Brain microvascular endothelial cell (primary cell): ENCODE data around the gene LPAR5.

ENCODE experiments used
- DNase-seq: peaks from one replicate; pipeline ENCODE4 v3.0.0-alpha.2; 2020
- H3K27ac ChIP-seq: fragments of 250-450 bp; sonication (Bioruptor Pico); 2 replicates; pipeline ENCODE4 v1.5.1; 2020; ENCODE audit warnings: mild to moderate bottlenecking, moderate library complexity
- H3K27me3 ChIP-seq: fragments of 250-450 bp; sonication (Bioruptor Pico); replicated peaks from 2 replicates; pipeline ENCODE4 v1.5.1; 2020; ENCODE audit warnings: mild to moderate bottlenecking
- H3K36me3 ChIP-seq: fragments of 250-450 bp; sonication (Bioruptor Pico); replicated peaks from 2 replicates; pipeline ENCODE4 v1.5.1; 2020; ENCODE audit warnings: mild to moderate bottlenecking
- H3K4me3 ChIP-seq: 2 replicates; pipeline ENCODE4 v1.5.1; 2011; ENCODE audit warnings: low read depth, mild to moderate bottlenecking, control low read depth, low read length, moderate library complexity
- CTCF ChIP-seq: IDR thresholded peaks from 2 replicates; pipeline ENCODE4 v1.5.1; 2011; ENCODE audit warnings: low read depth, mild to moderate bottlenecking, moderate library complexity, low read length, control low read depth, inconsistent platforms; ENCODE audit errors: missing control alignments
- in situ Hi-C: cut with HindIII; loops from 2 replicates; pipeline ENCODE4 v1.10.0; 2017; ENCODE audit warnings: low sequenced_read_pairs, low pct_ligation_motif_present

The LPAR5 gene

DNA sequence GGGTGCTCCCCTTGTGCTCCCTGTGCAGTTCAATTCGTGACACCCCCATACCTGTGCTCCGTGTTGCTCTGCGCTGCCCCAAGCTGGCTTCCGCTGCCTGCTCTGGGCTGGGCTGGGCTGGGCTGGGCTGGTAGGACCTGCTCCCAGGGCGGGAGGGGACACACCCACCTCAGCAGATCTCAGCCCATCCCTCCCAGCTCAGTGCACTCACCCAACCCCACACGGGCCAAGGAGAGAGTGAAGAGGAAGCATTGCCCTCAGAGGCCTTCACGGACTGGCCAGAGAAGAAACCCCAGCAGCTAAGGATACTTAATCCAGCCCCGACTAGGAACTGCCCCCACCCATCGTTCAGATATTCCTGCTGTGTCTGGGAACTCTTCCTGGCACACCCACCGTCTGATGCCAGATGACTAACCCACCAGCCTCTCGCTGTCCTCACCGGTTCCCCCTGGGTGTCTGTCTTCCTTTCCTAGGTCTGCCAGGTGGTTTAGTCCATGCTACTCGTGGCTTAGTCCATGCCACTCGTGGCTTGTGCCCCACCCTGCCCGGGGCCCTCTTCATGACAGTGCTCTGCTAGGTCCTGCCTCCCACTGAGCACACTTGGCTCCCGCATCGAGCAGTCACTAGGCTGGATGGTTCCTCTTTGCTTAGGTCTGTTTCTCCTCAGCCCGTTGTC, at the start of gene LPAR5:
Gene LPAR5 (minus strand): TSS at position 104 of the 676 bp plus-strand sequence. CDS start 14,711 bp downstream, outside the sequence.
- in situ Hi-C loops: no loop called here
- Histone ChIP-seq H3K27ac (no peak within 1 kb of the TSS), H3K27me3 (no peaks in the 10 kb centered on the region), H3K36me3 (no peaks in the 10 kb centered on the region), H3K4me3 (no peak within 1 kb of the TSS)
- no peak for TF ChIP-seq CTCF
- peak; percentile 12 for DNase-seq

GRCh38 chr12:6684609-6685008, 48.9 kb upstream of the LPAR5 start:
- H3K36me3 ChIP-seq: peaks cover 14% of the 10 kb centered on the region
- no peaks in the 10 kb centered on the region for H3K27me3 ChIP-seq
- H3K27ac ChIP-seq: no peak overlapping the region
- no peak for DNase-seq
- H3K4me3 ChIP-seq: no peak overlapping the region
- in situ Hi-C loops: no loop called here
- TF ChIP-seq CTCF: peak; percentile 63

GRCh38 chr12:6676962-6677361, 41.2 kb upstream of the LPAR5 start:
- H3K27ac ChIP-seq: no peak overlapping the region
- DNase-seq: no peak
- H3K27me3 ChIP-seq: no peaks in the 10 kb centered on the region
- no peak overlapping the region for H3K4me3 ChIP-seq
- peaks cover 51% of the 10 kb centered on the region for H3K36me3 ChIP-seq
- in situ Hi-C loops: no loop called here
- no peak for TF ChIP-seq CTCF

- in situ Hi-C loops: no loop called here
- no peaks in the 10 kb centered on the region for H3K27me3 ChIP-seq
- DNase-seq: no peak
- no peak for TF ChIP-seq CTCF
- H3K4me3 ChIP-seq: no peak overlapping the region
- no peak overlapping the region for H3K27ac ChIP-seq
- peaks cover 64% of the 10 kb centered on the region for H3K36me3 ChIP-seq
These were observed 36.4 kb upstream of the LPAR5 start for GRCh38 chr12:6672143-6672542.

DNA sequence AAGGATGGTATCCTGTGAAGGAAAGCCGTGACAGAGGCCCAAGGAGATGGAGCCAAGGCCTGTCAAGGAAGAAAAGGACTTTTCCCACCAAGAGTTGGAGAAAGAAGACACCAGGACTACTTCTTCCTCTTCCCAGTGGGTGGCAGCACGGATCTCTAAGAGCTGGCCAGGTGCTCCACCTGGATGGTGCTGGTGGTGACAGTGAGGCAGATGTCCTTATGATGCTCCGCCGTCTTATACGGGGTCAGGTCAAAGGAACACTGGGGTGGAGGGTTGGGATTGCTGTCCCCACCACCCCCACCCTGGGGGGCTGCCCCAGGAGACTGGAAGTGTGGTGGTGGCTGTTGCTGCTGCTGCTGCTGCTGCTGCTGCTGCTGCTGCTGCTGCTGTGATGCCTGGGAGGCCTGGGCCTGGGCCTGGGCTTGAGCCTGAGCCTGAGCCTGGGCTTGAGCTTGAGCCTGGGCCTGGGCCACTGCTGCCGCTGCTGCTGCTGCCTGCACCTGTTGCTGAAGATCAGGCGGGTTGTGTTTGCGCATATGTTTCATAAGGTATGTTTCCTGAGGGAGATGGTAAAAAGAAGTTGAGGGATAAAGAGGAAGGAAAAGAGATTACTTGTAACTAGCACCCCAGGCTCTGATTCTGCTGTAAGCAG, 31.9 kb upstream of the LPAR5 start:
- H3K36me3 ChIP-seq: peaks cover 51% of the 10 kb centered on the region
- TF ChIP-seq CTCF: peak; percentile 36
- in situ Hi-C loops: no loop called here
- no peak for DNase-seq
- H3K27me3 ChIP-seq: no peaks in the 10 kb centered on the region
- no peak overlapping the region for H3K27ac ChIP-seq
- H3K4me3 ChIP-seq: no peak overlapping the region
